HUES6 (cell line): Measurements from ENCODE around the gene LRRC70.

Source experiments
- H3K27ac ChIP-seq: 2 replicates; pipeline ENCODE4 v1.7.0; 2013; ENCODE audit warnings: low read depth, mild to moderate bottlenecking, low read length, inconsistent platforms
- H3K27me3 ChIP-seq: 2 replicates; pipeline ENCODE4 v1.6.1; 2013; ENCODE audit warnings: low read length; ENCODE audit not compliant: control insufficient read depth, insufficient read depth
- H3K36me3 ChIP-seq: 2 replicates; pipeline ENCODE4 v1.6.1; 2013; ENCODE audit warnings: low read length; ENCODE audit not compliant: control insufficient read depth, insufficient read depth
- H3K4me1 ChIP-seq: 2 replicates; pipeline ENCODE4 v1.6.1; 2013; ENCODE audit warnings: low read length; ENCODE audit not compliant: control insufficient read depth, insufficient read depth
- H3K4me3 ChIP-seq: 2 replicates; pipeline ENCODE4 v1.5.1; 2013; ENCODE audit warnings: low read depth, low read length
- H3K9ac ChIP-seq: one replicate; pipeline ENCODE4 v1.6.1; 2013; ENCODE audit warnings: mild to moderate bottlenecking, low read length
- H3K9me3 ChIP-seq: 2 replicates; pipeline ENCODE4 v1.6.1; 2013; ENCODE audit warnings: low read depth, low read length; ENCODE audit not compliant: control insufficient read depth, insufficient read depth

The LRRC70 gene, protein sequence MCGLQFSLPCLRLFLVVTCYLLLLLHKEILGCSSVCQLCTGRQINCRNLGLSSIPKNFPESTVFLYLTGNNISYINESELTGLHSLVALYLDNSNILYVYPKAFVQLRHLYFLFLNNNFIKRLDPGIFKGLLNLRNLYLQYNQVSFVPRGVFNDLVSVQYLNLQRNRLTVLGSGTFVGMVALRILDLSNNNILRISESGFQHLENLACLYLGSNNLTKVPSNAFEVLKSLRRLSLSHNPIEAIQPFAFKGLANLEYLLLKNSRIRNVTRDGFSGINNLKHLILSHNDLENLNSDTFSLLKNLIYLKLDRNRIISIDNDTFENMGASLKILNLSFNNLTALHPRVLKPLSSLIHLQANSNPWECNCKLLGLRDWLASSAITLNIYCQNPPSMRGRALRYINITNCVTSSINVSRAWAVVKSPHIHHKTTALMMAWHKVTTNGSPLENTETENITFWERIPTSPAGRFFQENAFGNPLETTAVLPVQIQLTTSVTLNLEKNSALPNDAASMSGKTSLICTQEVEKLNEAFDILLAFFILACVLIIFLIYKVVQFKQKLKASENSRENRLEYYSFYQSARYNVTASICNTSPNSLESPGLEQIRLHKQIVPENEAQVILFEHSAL

GRCh38 chr5:62578540-62578939 is at the start of gene LRRC70:
LRRC70 (plus strand) TSS chr5:62578819; CDS start chr5:62579439, 620 bp downstream.
- Histone ChIP-seq H3K27me3 (no peaks in the 10 kb centered on the region), H3K4me1 (peaks cover 6% of the 10 kb centered on the region; the same call in 1 of the 2 replicates), H3K9ac (no peak within 1 kb of the TSS), H3K9me3 (no peaks in the 10 kb centered on the region), H3K27ac (no peak within 1 kb of the TSS), H3K4me3 (no peak within 1 kb of the TSS), H3K36me3 (no peaks in the 10 kb centered on the region; the same call in 1 of the 2 replicates)

- H3K36me3 ChIP-seq = peaks cover 18% of the 10 kb centered on the region
Measured at GRCh38 chr5:62533597-62533996, 45.0 kb upstream of the LRRC70 start.

DNA sequence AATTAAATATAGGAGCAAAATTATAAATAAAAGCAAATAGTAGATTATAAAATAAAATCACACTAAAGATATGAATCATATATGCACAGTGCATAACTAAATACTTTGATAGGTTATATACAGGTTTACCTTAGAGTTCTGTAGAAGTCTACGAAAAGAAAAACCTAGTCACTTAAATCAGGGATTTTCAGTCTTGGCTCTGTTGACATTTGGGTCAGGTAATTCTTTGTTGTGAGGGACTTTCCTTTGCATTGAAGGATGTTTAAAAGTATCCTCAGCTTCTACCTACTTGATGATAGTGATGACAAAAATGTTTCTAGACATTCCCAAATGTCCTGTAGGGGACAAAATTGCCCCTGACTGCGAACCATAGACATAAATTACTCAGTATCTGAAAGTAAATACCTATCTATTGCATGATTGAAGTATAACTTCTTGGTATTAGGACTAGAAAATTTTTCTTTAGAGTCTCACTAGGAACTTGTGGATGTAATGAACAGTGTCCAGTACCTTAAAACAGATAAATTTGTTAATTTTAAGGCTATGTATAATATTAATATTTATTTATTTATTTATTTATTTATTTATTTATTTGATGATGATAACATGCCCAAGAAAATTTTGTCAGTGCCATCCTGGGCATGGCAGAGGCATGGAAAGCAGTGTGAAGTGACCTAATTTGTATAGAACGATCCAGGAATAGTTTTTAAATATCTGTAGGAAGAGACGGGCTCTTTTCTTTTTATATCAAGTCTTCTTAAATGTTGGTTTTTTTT is 44.0 kb upstream of the LRRC70 start:
- Histone ChIP-seq H3K27ac (no peak overlapping the region), H3K4me3 (no peak overlapping the region), H3K27me3 (no peaks in the 10 kb centered on the region), H3K9me3 (no peaks in the 10 kb centered on the region), H3K9ac (no peak overlapping the region), H3K36me3 (peaks cover 20% of the 10 kb centered on the region), H3K4me1 (no peaks in the 10 kb centered on the region)

More at GRCh38 chr5:62533597-62533996, 45.0 kb upstream of the LRRC70 start:
- Histone ChIP-seq H3K27ac (no peak overlapping the region), H3K4me1 (no peaks in the 10 kb centered on the region), H3K27me3 (no peaks in the 10 kb centered on the region), H3K9ac (no peak overlapping the region), H3K4me3 (no peak overlapping the region), H3K9me3 (no peaks in the 10 kb centered on the region)

GRCh38 chr5:62536232-62536631 is 42.4 kb upstream of the LRRC70 start:
- Histone ChIP-seq H3K4me3 (no peak overlapping the region), H3K9ac (no peak overlapping the region), H3K4me1 (no peaks in the 10 kb centered on the region), H3K9me3 (no peaks in the 10 kb centered on the region), H3K27ac (no peak overlapping the region), H3K36me3 (peaks cover 12% of the 10 kb centered on the region), H3K27me3 (no peaks in the 10 kb centered on the region)

DNA sequence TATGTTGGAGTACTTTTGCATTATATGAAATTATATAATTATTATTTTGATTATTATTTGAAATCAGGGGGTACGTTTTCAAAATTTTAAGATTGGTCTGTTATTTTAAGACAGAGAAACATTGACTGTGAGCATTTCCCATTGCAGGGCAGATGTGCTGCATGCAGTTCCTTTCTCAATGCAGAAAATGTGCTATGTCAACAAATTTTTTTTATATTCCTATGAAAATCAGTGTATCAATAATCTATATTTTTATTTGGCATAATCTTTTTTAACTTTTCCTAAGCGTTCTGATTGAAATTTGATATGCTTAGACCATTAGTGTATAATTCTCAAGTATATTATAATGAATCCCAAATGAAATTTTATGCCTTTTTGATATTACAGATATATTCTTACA is 41.8 kb upstream of the LRRC70 start:
- no peaks in the 10 kb centered on the region for H3K27me3 ChIP-seq
- H3K36me3 ChIP-seq = peaks cover 11% of the 10 kb centered on the region
- H3K9me3 ChIP-seq = no peaks in the 10 kb centered on the region
- no peak overlapping the region for H3K27ac ChIP-seq
- H3K4me1 ChIP-seq = no peaks in the 10 kb centered on the region
- H3K4me3 ChIP-seq = no peak overlapping the region
- no peak overlapping the region for H3K9ac ChIP-seq

- no peak overlapping the region for H3K4me3 ChIP-seq
- H3K36me3 ChIP-seq = peaks cover 11% of the 10 kb centered on the region
- no peak overlapping the region for H3K27ac ChIP-seq
- H3K4me1 ChIP-seq = no peaks in the 10 kb centered on the region
- no peaks in the 10 kb centered on the region for H3K27me3 ChIP-seq
- H3K9me3 ChIP-seq = no peaks in the 10 kb centered on the region
- H3K9ac ChIP-seq = no peak overlapping the region
Measured at GRCh38 chr5:62538017-62538942, 40.3 kb upstream of the LRRC70 start.

- Histone ChIP-seq H3K4me1 (no peaks in the 10 kb centered on the region), H3K36me3 (peaks cover 8% of the 10 kb centered on the region), H3K27ac (no peak overlapping the region), H3K4me3 (no peak overlapping the region), H3K27me3 (no peaks in the 10 kb centered on the region), H3K9ac (no peak overlapping the region), H3K9me3 (no peaks in the 10 kb centered on the region)
Measured at GRCh38 chr5:62542720-62543119, 35.9 kb upstream of the LRRC70 start.

GRCh38 chr5:62547945-62548630 is 30.5 kb upstream of the LRRC70 start:
- no peaks in the 10 kb centered on the region for H3K9me3 ChIP-seq
- H3K27ac ChIP-seq = no peak overlapping the region
- H3K4me1 ChIP-seq = no peaks in the 10 kb centered on the region
- H3K4me3 ChIP-seq = no peak overlapping the region
- H3K27me3 ChIP-seq = no peaks in the 10 kb centered on the region
- H3K9ac ChIP-seq = no peak overlapping the region
- 0 out of 2 replicates have a peak, but pooled peaks cover 3% of the 10 kb centered on the region for H3K36me3 ChIP-seq

DNA sequence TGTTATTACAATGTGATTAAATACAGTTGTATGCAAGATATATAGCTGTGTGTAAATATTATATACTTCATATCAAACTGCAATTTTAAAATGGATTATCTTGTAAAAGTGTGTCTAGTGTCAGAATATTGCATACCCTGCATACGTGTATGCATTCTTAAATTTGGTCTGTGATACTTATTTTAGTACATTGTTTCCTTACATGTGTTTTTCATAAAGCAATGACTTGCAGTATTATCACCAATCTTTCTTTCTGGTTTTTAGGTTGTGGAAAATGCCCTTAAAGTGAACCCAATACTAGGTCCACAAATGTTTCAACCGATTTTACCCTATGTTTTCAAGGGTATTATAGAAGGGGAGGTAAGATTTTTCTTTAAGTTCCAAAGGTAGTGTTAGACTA is 28.5 kb upstream of the LRRC70 start:
- Histone ChIP-seq H3K4me1 (no peaks in the 10 kb centered on the region), H3K9me3 (no peaks in the 10 kb centered on the region), H3K4me3 (no peak overlapping the region), H3K36me3 (0 out of 2 replicates have a peak, but pooled peaks cover 6% of the 10 kb centered on the region), H3K9ac (no peak overlapping the region), H3K27ac (no peak overlapping the region), H3K27me3 (no peaks in the 10 kb centered on the region)

GRCh38 chr5:62555930-62556329 is 22.7 kb upstream of the LRRC70 start:
- Histone ChIP-seq H3K27ac (no peak overlapping the region), H3K36me3 (0 out of 2 replicates have a peak, but pooled peaks cover 8% of the 10 kb centered on the region)

More at GRCh38 chr5:62555930-62556329, 22.7 kb upstream of the LRRC70 start:
- H3K4me3 ChIP-seq = no peak overlapping the region
- no peaks in the 10 kb centered on the region for H3K4me1 ChIP-seq
- H3K9me3 ChIP-seq = no peaks in the 10 kb centered on the region
- H3K27me3 ChIP-seq = no peaks in the 10 kb centered on the region
- H3K9ac ChIP-seq = no peak overlapping the region
